Measurements from ENCODE around the gene PGC.

PGC gene

GRCh38 chr6:41733707-41734665, 13.2 kb downstream of the PGC start:
- in situ Hi-C loops (cut with MboI; ENCODE audit: low pct_unique_long_range_greater_than_20kb, low sequenced_read_pairs), result no loop called here
- DNase-seq, result peak; percentile 67

GRCh38 chr6:41733360-41733706, 13.9 kb downstream of the PGC start:
- no peak for DNase-seq
- in situ Hi-C loops (cut with MboI; ENCODE audit: low pct_unique_long_range_greater_than_20kb, low sequenced_read_pairs), result no loop called here

GRCh38 chr6:41732591-41733359, 14.4 kb downstream of the PGC start:
- DNase-seq, result no peak
- in situ Hi-C loops (cut with MboI; ENCODE audit: low pct_unique_long_range_greater_than_20kb, low sequenced_read_pairs), result no loop called here

GRCh38 chr6:41732149-41732548, 15.0 kb downstream of the PGC start:
- DNase-seq, result no peak

GRCh38 chr6:41731561-41732086, 15.6 kb downstream of the PGC start:
- in situ Hi-C loops (cut with MboI; ENCODE audit: low pct_unique_long_range_greater_than_20kb, low sequenced_read_pairs), result no loop called here
- DNase-seq, result no peak

More at GRCh38 chr6:41732149-41732548, 15.0 kb downstream of the PGC start:
- in situ Hi-C loops (cut with MboI; ENCODE audit: low pct_unique_long_range_greater_than_20kb, low sequenced_read_pairs), result no loop called here

- in situ Hi-C loops (cut with MboI; ENCODE audit: low pct_unique_long_range_greater_than_20kb, low sequenced_read_pairs), result no loop called here
These were observed 16.4 kb downstream of the PGC start for GRCh38 chr6:41730531-41731436.

GRCh38 chr6:41729624-41730023, 17.6 kb downstream of the PGC start:
- DNase-seq, result no peak
- in situ Hi-C loops (cut with MboI; ENCODE audit: low pct_unique_long_range_greater_than_20kb, low sequenced_read_pairs), result no loop called here

More at GRCh38 chr6:41730531-41731436, 16.4 kb downstream of the PGC start:
- DNase-seq, result no peak

- in situ Hi-C loops (cut with MboI; ENCODE audit: low pct_unique_long_range_greater_than_20kb, low sequenced_read_pairs), result no loop called here
- DNase-seq, result no peak
These were observed 18.2 kb downstream of the PGC start for GRCh38 chr6:41728954-41729353.

GRCh38 chr6:41728073-41728936, 18.9 kb downstream of the PGC start:
- DNase-seq, result no peak
- in situ Hi-C loops (cut with MboI; ENCODE audit: low pct_unique_long_range_greater_than_20kb, low sequenced_read_pairs), result no loop called here

- in situ Hi-C loops (cut with MboI; ENCODE audit: low pct_unique_long_range_greater_than_20kb, low sequenced_read_pairs), result no loop called here
- no peak for DNase-seq
These were observed 19.5 kb downstream of the PGC start for GRCh38 chr6:41727705-41728072.

GRCh38 chr6:41726876-41727275, 20.3 kb downstream of the PGC start:
- no peak for DNase-seq
- in situ Hi-C loops (cut with MboI; ENCODE audit: low pct_unique_long_range_greater_than_20kb, low sequenced_read_pairs), result no loop called here

- in situ Hi-C loops (cut with MboI; ENCODE audit: low pct_unique_long_range_greater_than_20kb, low sequenced_read_pairs), result no loop called here
- no peak for DNase-seq
These were observed 22.4 kb downstream of the PGC start for GRCh38 chr6:41724586-41725501.

GRCh38 chr6:41724228-41724580, 23.0 kb downstream of the PGC start:
- in situ Hi-C loops (cut with MboI; ENCODE audit: low pct_unique_long_range_greater_than_20kb, low sequenced_read_pairs), result no loop called here
- DNase-seq, result peak; percentile 23

GRCh38 chr6:41723530-41724227, 23.5 kb downstream of the PGC start:
- in situ Hi-C loops (cut with MboI; ENCODE audit: low pct_unique_long_range_greater_than_20kb, low sequenced_read_pairs), result no loop called here
- DNase-seq, result peak; percentile 94

GRCh38 chr6:41722969-41723529, 24.1 kb downstream of the PGC start:
- no peak for DNase-seq
- in situ Hi-C loops (cut with MboI; ENCODE audit: low pct_unique_long_range_greater_than_20kb, low sequenced_read_pairs), result no loop called here

GRCh38 chr6:41721414-41721813, 25.8 kb downstream of the PGC start:
- DNase-seq, result no peak
- in situ Hi-C loops (cut with MboI; ENCODE audit: low pct_unique_long_range_greater_than_20kb, low sequenced_read_pairs), result no loop called here

All from KBM-7 (cell line).